ENCODE results near the gene SAMD8.
"Not testable (repeated sequence)": the region's sequence is repeated elsewhere in the genome, so short reads cannot be mapped to it uniquely, and the experiment has no call there.

SAMD8 gene

DNA sequence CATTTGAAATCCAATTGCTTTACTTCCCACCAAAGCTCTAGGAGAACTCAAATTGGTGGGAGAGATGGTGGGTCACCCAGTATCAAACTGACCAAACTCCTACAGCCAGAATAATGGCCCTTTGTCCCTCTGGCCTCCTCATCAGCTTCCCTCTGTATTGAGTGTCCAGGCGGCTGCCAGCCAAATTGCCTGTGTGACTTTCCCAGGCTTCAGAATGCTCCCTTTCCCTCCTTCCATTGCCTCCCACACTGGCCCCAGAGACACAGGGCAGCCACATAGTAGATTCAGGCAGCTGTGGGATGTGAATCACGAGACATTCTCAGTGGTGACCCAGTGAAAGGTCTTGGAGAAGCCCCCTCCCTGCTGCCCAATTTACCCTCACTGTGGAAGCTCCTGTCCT lies 86.5 kb downstream of the SAMD8 start:
- no peaks in the 10 kb centered on the region for H3K4me1 ChIP-seq (ENCODE audit: control insufficient read depth, insufficient read depth, low read length)
- H3K9ac ChIP-seq (ENCODE audit: low read length) = no peak overlapping the region
- H3K4me3 ChIP-seq (ENCODE audit: low read depth, low read length) = no peak overlapping the region
- no peaks in the 10 kb centered on the region for H3K9me3 ChIP-seq (ENCODE audit: control insufficient read depth, insufficient read depth, low read depth, low read length)
- H3K27me3 ChIP-seq (ENCODE audit: control insufficient read depth, insufficient read depth, low read length) = no peaks in the 10 kb centered on the region
- no peak overlapping the region for H3K27ac ChIP-seq (ENCODE audit: low read depth, low read length)
- H3K36me3 ChIP-seq (ENCODE audit: control insufficient read depth, insufficient read depth, low read length) = no peaks in the 10 kb centered on the region

- H3K36me3 ChIP-seq (ENCODE audit: control insufficient read depth, insufficient read depth, low read length); H3K27ac ChIP-seq (ENCODE audit: low read depth, low read length); H3K4me3 ChIP-seq (ENCODE audit: low read depth, low read length); H3K27me3 ChIP-seq (ENCODE audit: control insufficient read depth, insufficient read depth, low read length); H3K9me3 ChIP-seq (ENCODE audit: control insufficient read depth, insufficient read depth, low read depth, low read length); H3K9ac ChIP-seq (ENCODE audit: low read length); H3K4me1 ChIP-seq (ENCODE audit: control insufficient read depth, insufficient read depth, low read length): not testable (repeated sequence)
Observed at GRCh38 chr10:75199949-75200348, 88.5 kb downstream of the SAMD8 start.

DNA sequence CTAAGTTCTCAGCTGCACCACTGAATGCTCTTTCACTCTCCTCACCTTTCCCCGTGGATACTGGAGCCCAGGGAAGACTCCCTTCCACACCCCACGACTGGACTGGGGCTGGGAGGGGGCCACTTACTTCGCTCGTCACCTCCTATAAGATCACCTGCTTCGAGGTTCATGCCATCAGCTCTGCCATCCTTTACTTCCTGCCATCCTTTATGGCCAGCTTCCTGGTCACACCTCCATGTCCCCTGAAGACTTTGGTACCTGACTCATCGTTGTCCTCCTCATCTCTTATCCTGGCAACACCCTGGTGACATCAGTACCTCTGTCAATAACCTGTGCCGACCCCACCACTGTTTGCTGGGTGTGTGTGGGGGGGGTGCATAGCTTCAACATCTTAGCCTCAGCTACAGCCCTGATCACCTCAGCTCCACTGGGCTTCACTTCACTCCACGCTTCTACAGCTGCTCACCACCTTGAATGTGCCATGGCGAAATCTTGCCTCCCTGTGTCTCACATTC lies 90.4 kb downstream of the SAMD8 start:
- no peaks in the 10 kb centered on the region for H3K9me3 ChIP-seq (ENCODE audit: control insufficient read depth, insufficient read depth, low read depth, low read length)
- no peak overlapping the region for H3K4me3 ChIP-seq (ENCODE audit: low read depth, low read length)
- H3K9ac ChIP-seq (ENCODE audit: low read length) = no peak overlapping the region
- no peaks in the 10 kb centered on the region for H3K36me3 ChIP-seq (ENCODE audit: control insufficient read depth, insufficient read depth, low read length)
- no peaks in the 10 kb centered on the region for H3K27me3 ChIP-seq (ENCODE audit: control insufficient read depth, insufficient read depth, low read length)
- no peak overlapping the region for H3K27ac ChIP-seq (ENCODE audit: low read depth, low read length)
- peaks cover 5% of the 10 kb centered on the region for H3K4me1 ChIP-seq (ENCODE audit: control insufficient read depth, insufficient read depth, low read length)

DNA sequence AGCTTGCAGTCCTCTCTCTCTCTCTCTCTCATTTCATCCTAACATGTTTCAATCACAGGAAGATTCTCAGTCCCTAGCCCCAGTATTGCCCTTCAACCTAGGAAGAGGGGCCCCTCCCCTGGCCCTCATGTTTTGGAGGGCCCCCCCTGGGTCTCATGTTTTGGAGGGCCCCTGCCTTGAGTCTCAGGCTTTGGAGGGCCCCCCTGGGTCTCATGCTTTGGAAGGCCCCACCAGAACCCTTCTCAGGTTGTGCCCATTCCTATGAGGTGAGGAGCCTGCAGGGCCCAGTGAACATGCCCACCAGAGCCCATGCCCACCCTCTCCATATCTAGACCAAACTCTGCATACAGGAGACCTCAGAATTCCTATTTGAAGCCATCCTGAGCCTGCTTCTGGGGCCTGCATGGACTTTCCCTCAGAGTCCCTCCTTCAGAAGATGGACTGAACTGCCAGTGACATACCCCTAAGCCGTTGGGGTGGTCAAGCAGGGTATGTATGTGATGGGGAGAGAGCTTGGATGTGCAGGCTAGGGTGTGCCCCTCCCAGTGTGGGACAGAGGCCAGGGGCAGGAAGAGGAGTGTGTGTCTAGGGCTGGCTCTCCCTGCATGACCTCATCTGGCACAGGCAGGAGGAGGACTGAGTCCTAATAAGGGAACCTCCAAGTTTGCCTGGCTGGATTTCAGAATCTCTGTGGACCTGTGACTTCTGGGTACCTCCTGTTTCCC lies 91.0 kb downstream of the SAMD8 start:
- H3K27me3 ChIP-seq (ENCODE audit: control insufficient read depth, insufficient read depth, low read length) = no peaks in the 10 kb centered on the region
- H3K9me3 ChIP-seq (ENCODE audit: control insufficient read depth, insufficient read depth, low read depth, low read length) = no peaks in the 10 kb centered on the region
- H3K4me1 ChIP-seq (ENCODE audit: control insufficient read depth, insufficient read depth, low read length) = peaks cover 11% of the 10 kb centered on the region
- H3K9ac ChIP-seq (ENCODE audit: low read length) = no peak overlapping the region
- H3K27ac ChIP-seq (ENCODE audit: low read depth, low read length) = no peak overlapping the region
- no peaks in the 10 kb centered on the region for H3K36me3 ChIP-seq (ENCODE audit: control insufficient read depth, insufficient read depth, low read length)
- H3K4me3 ChIP-seq (ENCODE audit: low read depth, low read length) = no peak overlapping the region

DNA sequence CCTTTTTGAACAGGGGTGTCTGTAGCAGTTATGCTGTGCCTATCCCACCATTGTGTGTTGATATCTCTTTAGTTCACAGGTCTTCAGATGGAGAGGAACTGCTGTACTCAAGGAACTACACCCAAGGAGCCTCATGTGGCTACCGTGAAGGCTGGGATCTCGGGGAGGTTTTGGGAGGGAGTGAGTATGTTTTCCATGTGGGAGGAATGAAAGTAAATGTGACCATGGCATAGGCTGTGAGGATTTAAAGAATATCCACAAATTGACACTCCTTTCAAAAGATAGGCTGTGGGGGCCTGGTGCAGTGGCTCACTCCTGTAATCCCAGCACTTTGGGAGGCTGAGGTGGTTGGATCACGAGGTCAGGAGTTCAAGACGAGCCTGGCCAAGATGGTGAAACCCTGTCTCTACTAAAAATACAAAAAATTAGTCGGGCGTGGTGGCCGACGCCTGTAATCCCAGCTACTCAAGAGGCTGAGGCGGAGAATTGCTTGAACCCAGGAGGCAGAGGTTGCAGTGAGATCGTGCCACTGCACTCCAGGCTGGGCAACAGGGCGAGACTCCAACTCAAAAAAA lies 91.7 kb downstream of the SAMD8 start:
- not testable (repeated sequence) for H3K4me3 ChIP-seq (ENCODE audit: low read depth, low read length); H3K36me3 ChIP-seq (ENCODE audit: control insufficient read depth, insufficient read depth, low read length); H3K27ac ChIP-seq (ENCODE audit: low read depth, low read length); H3K9me3 ChIP-seq (ENCODE audit: control insufficient read depth, insufficient read depth, low read depth, low read length); H3K27me3 ChIP-seq (ENCODE audit: control insufficient read depth, insufficient read depth, low read length); H3K9ac ChIP-seq (ENCODE audit: low read length)
- H3K4me1 ChIP-seq (ENCODE audit: control insufficient read depth, insufficient read depth, low read length) = peaks cover 18% of the 10 kb centered on the region

DNA sequence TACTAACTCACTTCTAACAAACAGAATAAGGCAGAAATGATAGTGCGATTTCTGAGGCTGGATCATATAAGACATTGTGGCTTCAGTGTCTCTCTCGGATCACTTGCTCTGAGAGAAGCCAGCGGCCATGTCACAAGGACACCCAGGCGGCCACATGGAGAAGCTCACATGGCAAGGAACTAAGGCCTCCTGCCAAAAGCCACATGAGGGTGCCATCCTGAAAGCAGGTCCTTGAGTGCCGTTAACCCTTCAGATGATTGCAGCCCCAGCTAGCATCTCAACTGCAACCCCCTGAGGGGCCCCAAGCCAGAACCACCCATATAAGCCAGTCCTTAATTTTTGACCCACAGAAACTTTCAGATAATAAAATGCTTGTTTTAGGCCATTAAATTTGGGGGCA lies 92.3 kb downstream of the SAMD8 start:
- Histone ChIP-seq H3K36me3 (ENCODE audit: control insufficient read depth, insufficient read depth, low read length) (no peaks in the 10 kb centered on the region), H3K4me3 (ENCODE audit: low read depth, low read length) (no peak overlapping the region), H3K9ac (ENCODE audit: low read length) (no peak overlapping the region), H3K27me3 (ENCODE audit: control insufficient read depth, insufficient read depth, low read length) (no peaks in the 10 kb centered on the region), H3K27ac (ENCODE audit: low read depth, low read length) (no peak overlapping the region), H3K9me3 (ENCODE audit: control insufficient read depth, insufficient read depth, low read depth, low read length) (no peaks in the 10 kb centered on the region), H3K4me1 (ENCODE audit: control insufficient read depth, insufficient read depth, low read length) (peaks cover 22% of the 10 kb centered on the region)

DNA sequence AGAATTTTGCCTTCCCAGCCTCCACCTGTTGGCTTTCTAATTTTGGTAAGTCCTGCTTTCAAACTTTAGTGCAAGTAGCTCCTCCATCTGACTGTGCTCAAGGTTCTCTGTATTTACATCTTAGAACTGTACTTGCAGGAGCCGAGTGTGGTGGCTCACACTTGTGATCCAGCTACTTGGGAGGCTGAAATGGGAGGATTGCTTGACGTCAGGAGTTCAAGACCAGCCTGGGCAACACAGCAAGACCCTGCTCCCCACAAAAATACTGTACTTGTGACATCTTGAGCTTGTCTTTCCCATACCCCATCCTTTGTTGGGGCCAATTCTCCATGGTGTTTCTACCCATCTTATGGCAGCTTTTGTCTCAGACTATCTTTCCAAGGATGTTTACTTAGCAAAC lies 94.5 kb downstream of the SAMD8 start:
- H3K4me1 ChIP-seq (ENCODE audit: control insufficient read depth, insufficient read depth, low read length) = peaks cover 26% of the 10 kb centered on the region
- no peaks in the 10 kb centered on the region for H3K9me3 ChIP-seq (ENCODE audit: control insufficient read depth, insufficient read depth, low read depth, low read length)
- no peak overlapping the region for H3K4me3 ChIP-seq (ENCODE audit: low read depth, low read length)
- peaks cover under 1% of the 10 kb centered on the region; the same call in 1 of the 2 replicates for H3K36me3 ChIP-seq (ENCODE audit: control insufficient read depth, insufficient read depth, low read length)
- H3K9ac ChIP-seq (ENCODE audit: low read length) = no peak overlapping the region
- no peak overlapping the region for H3K27ac ChIP-seq (ENCODE audit: low read depth, low read length)
- no peaks in the 10 kb centered on the region for H3K27me3 ChIP-seq (ENCODE audit: control insufficient read depth, insufficient read depth, low read length)

- peaks cover 26% of the 10 kb centered on the region for H3K4me1 ChIP-seq (ENCODE audit: control insufficient read depth, insufficient read depth, low read length)
- peak overlapping the region; percentile 32; the same call in 1 of the 2 replicates for H3K4me3 ChIP-seq (ENCODE audit: low read depth, low read length)
- not testable (repeated sequence) for H3K9me3 ChIP-seq (ENCODE audit: control insufficient read depth, insufficient read depth, low read depth, low read length); H3K27ac ChIP-seq (ENCODE audit: low read depth, low read length); H3K27me3 ChIP-seq (ENCODE audit: control insufficient read depth, insufficient read depth, low read length); H3K36me3 ChIP-seq (ENCODE audit: control insufficient read depth, insufficient read depth, low read length)
- peak overlapping the region; percentile 63 for H3K9ac ChIP-seq (ENCODE audit: low read length)
Observed at GRCh38 chr10:75206638-75207037, 95.2 kb downstream of the SAMD8 start.

GRCh38 chr10:75207079-75207856 lies 95.8 kb downstream of the SAMD8 start:
- Histone ChIP-seq H3K27me3 (ENCODE audit: control insufficient read depth, insufficient read depth, low read length) (no peaks in the 10 kb centered on the region), H3K4me3 (ENCODE audit: low read depth, low read length) (peak overlapping the region; percentile 32; the same call in 1 of the 2 replicates), H3K36me3 (ENCODE audit: control insufficient read depth, insufficient read depth, low read length) (peaks cover 11% of the 10 kb centered on the region), H3K9ac (ENCODE audit: low read length) (peak overlapping the region; percentile 63), H3K9me3 (ENCODE audit: control insufficient read depth, insufficient read depth, low read depth, low read length) (no peaks in the 10 kb centered on the region), H3K27ac (ENCODE audit: low read depth, low read length) (no peak overlapping the region; the same call in 1 of the 2 replicates), H3K4me1 (ENCODE audit: control insufficient read depth, insufficient read depth, low read length) (peaks cover 32% of the 10 kb centered on the region)

DNA sequence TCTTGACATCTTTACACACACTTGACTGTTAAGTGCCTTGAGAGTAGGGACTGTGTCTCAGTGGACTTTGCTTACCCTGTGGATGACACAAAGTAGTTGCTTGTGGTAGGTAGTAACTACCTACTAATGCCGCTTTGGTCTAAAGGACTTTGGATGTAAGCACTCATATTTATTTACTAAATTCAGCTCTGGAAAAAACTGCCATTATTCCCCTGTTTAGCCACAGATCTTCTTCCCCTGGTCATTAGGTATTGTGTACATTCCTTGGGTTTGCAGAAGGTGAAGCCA lies 96.3 kb downstream of the SAMD8 start:
- H3K4me1 ChIP-seq (ENCODE audit: control insufficient read depth, insufficient read depth, low read length) = peaks cover 34% of the 10 kb centered on the region
- H3K36me3 ChIP-seq (ENCODE audit: control insufficient read depth, insufficient read depth, low read length) = peaks cover 16% of the 10 kb centered on the region
- no peak overlapping the region for H3K27ac ChIP-seq (ENCODE audit: low read depth, low read length)
- H3K4me3 ChIP-seq (ENCODE audit: low read depth, low read length) = no peak overlapping the region
- no peaks in the 10 kb centered on the region for H3K9me3 ChIP-seq (ENCODE audit: control insufficient read depth, insufficient read depth, low read depth, low read length)
- peak overlapping the region; percentile 48 for H3K9ac ChIP-seq (ENCODE audit: low read length)
- H3K27me3 ChIP-seq (ENCODE audit: control insufficient read depth, insufficient read depth, low read length) = no peaks in the 10 kb centered on the region

DNA sequence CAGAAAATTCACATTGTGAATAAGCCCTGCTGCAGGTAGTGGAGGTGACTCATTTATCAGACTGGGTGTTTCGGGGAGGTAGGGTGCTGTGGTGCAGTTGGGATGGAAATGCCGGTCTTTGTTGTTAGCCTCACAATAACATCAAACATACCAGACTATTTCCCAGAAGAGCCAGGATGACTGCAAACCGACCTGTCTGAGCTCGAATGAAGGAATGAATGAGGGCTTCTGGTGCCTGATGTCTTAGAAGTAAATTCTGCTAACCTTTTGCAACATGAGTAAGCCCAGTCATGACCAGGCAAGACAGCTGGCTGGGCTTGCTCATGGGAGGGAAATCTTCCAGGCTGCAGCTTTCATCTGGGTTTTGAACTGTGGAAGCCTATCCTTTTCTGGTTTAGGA lies 96.7 kb downstream of the SAMD8 start:
- no peak overlapping the region for H3K4me3 ChIP-seq (ENCODE audit: low read depth, low read length)
- H3K27me3 ChIP-seq (ENCODE audit: control insufficient read depth, insufficient read depth, low read length) = no peaks in the 10 kb centered on the region
- H3K27ac ChIP-seq (ENCODE audit: low read depth, low read length) = no peak overlapping the region
- H3K36me3 ChIP-seq (ENCODE audit: control insufficient read depth, insufficient read depth, low read length) = peaks cover 20% of the 10 kb centered on the region
- H3K9me3 ChIP-seq (ENCODE audit: control insufficient read depth, insufficient read depth, low read depth, low read length) = no peaks in the 10 kb centered on the region
- H3K4me1 ChIP-seq (ENCODE audit: control insufficient read depth, insufficient read depth, low read length) = peaks cover 34% of the 10 kb centered on the region
- peak overlapping the region; percentile 48 for H3K9ac ChIP-seq (ENCODE audit: low read length)
